ENCODE results near the gene PHYKPL.

GRCh38 chr5:178278358-178279023 is 45.9 kb upstream of the PHYKPL start:
- TF ChIP-seq POLR2A (IDR thresholded peaks at IDR 0.05; ENCODE audit: low read length) (no peak), GATA1 (IDR thresholded peaks at IDR 0.05; ENCODE audit: low read depth, low read length) (no peak)

Measured in erythroblast (primary cell).